ENCODE data around the gene ATP9B. TPM values are rescaled to one million over a fixed set of nuclear protein-coding genes. Genes with fewer than 3 reads are reported as not detected.

ATP9B gene
- total RNA-seq, 1 donor from 2014 or later = 27.3 TPM

DNA sequence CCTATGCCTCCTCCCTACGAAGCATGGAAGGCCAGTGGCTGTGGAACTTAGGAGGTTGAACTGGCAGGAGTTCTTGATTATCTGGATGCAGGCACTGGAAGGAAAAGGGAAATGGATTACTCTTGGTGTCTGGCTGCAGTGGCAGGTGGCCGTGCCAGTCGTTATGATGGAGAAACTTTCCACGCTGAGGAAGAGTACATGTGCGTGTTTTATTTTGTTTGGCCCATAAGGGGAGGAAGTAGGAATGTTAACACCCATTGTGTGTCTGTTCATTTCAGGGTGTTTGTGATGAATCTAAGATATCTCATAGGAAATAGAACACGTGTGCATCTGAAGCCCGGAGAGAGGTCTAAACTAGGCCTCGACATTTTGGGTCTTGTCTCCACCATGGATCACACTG, 203.7 kb downstream of the ATP9B start:
- DNase-seq (ENCODE audit: extremely low spot score, unreplicated experiment) = no peak
- no peak for TF ChIP-seq CTCF (IDR thresholded peaks at IDR 0.05)
- Mint-ChIP-seq H3K4me1 (ENCODE audit: unreplicated experiment) (peaks cover 14% of the 10 kb centered on the region), H3K36me3 (ENCODE audit: unreplicated experiment) (peaks cover 14% of the 10 kb centered on the region), H3K27me3 (ENCODE audit: unreplicated experiment) (no peaks in the 10 kb centered on the region), H3K4me3 (ENCODE audit: unreplicated experiment) (no peak overlapping the region), H3K9me3 (ENCODE audit: unreplicated experiment) (no peaks in the 10 kb centered on the region), H3K27ac (ENCODE audit: unreplicated experiment) (no peak overlapping the region)

DNA sequence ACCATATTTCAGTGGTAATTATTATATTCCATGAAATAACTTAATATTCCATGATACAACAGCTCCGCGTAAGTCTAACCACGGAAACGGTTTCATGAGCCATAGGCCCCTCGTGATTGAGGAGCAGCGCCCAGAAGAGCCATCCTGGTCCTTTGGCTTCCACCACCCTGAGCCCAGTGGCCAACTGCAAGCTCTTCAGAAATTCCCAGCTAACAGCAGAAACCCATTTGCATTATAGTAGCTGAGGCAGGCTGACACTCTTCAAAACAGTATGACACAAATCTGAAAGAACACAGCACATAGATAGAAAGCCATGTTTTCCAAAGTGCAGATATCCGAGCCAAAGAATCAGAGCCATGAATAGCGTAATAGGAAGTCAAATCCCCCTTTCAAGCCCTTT, 205.6 kb downstream of the ATP9B start:
- Mint-ChIP-seq H3K4me3 (ENCODE audit: unreplicated experiment) (no peak overlapping the region), H3K4me1 (ENCODE audit: unreplicated experiment) (peaks cover 14% of the 10 kb centered on the region), H3K27me3 (ENCODE audit: unreplicated experiment) (no peaks in the 10 kb centered on the region), H3K36me3 (ENCODE audit: unreplicated experiment) (peaks cover 23% of the 10 kb centered on the region), H3K9me3 (ENCODE audit: unreplicated experiment) (no peaks in the 10 kb centered on the region), H3K27ac (ENCODE audit: unreplicated experiment) (no peak overlapping the region)
- no peak for TF ChIP-seq CTCF (IDR thresholded peaks at IDR 0.05)
- no peak for DNase-seq (ENCODE audit: extremely low spot score, unreplicated experiment)

DNA sequence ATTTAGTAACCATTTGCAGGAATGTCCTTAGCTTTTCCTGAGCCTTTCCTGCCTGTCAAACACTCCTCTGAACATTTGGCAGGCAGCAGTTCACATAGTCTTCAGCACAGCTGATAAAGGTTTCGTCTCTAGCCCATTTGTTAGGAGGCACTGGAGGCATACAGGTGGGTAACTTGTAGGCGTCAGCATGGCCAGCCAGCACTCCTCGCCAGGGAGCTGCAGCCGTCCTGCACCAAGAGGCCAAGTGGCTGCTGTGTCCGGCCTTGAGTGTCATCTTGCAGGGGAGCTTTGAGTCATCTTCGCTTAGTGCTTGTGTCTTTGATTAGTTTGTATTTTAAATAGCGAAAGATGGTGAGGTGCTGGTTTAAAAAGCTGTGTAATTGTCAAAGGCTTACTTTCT, 206.3 kb downstream of the ATP9B start:
- Mint-ChIP-seq H3K36me3 (ENCODE audit: unreplicated experiment) (peaks cover 23% of the 10 kb centered on the region), H3K4me1 (ENCODE audit: unreplicated experiment) (peaks cover 14% of the 10 kb centered on the region), H3K4me3 (ENCODE audit: unreplicated experiment) (no peak overlapping the region), H3K9me3 (ENCODE audit: unreplicated experiment) (no peaks in the 10 kb centered on the region), H3K27me3 (ENCODE audit: unreplicated experiment) (no peaks in the 10 kb centered on the region), H3K27ac (ENCODE audit: unreplicated experiment) (no peak overlapping the region)
- TF ChIP-seq CTCF (IDR thresholded peaks at IDR 0.05) = no peak
- DNase-seq (ENCODE audit: extremely low spot score, unreplicated experiment) = no peak

GRCh38 chr18:79275992-79276391, 206.8 kb downstream of the ATP9B start:
- H3K27ac Mint-ChIP-seq (ENCODE audit: unreplicated experiment) = no peak overlapping the region
- no peaks in the 10 kb centered on the region for H3K27me3 Mint-ChIP-seq (ENCODE audit: unreplicated experiment)
- peaks cover 14% of the 10 kb centered on the region for H3K4me1 Mint-ChIP-seq (ENCODE audit: unreplicated experiment)
- peaks cover 23% of the 10 kb centered on the region for H3K36me3 Mint-ChIP-seq (ENCODE audit: unreplicated experiment)
- H3K9me3 Mint-ChIP-seq (ENCODE audit: unreplicated experiment) = no peaks in the 10 kb centered on the region
- TF ChIP-seq CTCF (IDR thresholded peaks at IDR 0.05) = no peak
- DNase-seq (ENCODE audit: extremely low spot score, unreplicated experiment) = no peak
- no peak overlapping the region for H3K4me3 Mint-ChIP-seq (ENCODE audit: unreplicated experiment)

DNA sequence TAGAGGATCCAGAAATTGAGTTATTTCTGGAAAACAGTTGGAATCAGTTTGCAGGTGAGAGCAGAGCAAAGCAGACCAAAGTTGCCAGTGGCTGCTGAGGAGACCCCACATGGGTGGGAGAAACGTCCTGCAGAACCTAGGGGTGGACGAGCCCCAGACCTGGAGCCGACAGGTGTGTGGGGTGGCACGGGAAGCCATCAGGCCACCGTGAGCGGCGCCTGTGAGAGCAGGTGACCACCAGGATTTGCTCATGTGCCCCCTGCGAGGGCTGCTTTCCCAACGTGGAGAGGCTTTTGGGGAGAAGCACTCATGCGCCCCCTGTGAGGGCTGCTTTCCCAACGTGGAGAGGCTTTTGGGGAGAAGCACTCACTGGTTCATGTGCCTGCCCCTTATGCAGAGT, 209.7 kb downstream of the ATP9B start:
- H3K9me3 Mint-ChIP-seq (ENCODE audit: unreplicated experiment) = no peaks in the 10 kb centered on the region
- no peak overlapping the region for H3K4me3 Mint-ChIP-seq (ENCODE audit: unreplicated experiment)
- no peaks in the 10 kb centered on the region for H3K27me3 Mint-ChIP-seq (ENCODE audit: unreplicated experiment)

More for the DNA sequence above, 209.7 kb downstream of the ATP9B start:
- no peak for TF ChIP-seq CTCF (IDR thresholded peaks at IDR 0.05)
- no peak for DNase-seq (ENCODE audit: extremely low spot score, unreplicated experiment)
- H3K36me3 Mint-ChIP-seq (ENCODE audit: unreplicated experiment) = peaks cover 21% of the 10 kb centered on the region
- H3K4me1 Mint-ChIP-seq (ENCODE audit: unreplicated experiment) = peaks cover 14% of the 10 kb centered on the region
- H3K27ac Mint-ChIP-seq (ENCODE audit: unreplicated experiment) = no peak overlapping the region
